Liver (tissue), 9 donors: Measurements from ENCODE around the gene MYL6B. TPM values are rescaled to one million over a fixed set of nuclear protein-coding genes. Genes with fewer than 3 reads are reported as not detected.

ENCODE experiments used
- DNase-seq: peaks from one replicate; pipeline ENCODE4 v3.0.0-alpha.2; 2017; ENCODE audit warnings: low spot score
- H3K27ac ChIP-seq, 2 donors: one replicate each; pipeline ENCODE4 v1.7.0; 2013; ENCODE audit warnings: inconsistent platforms in 2 of 2, low read length in 2 of 2, control low read depth in 1 of 2, low read depth in 1 of 2, mild to moderate bottlenecking in 1 of 2
- H3K27me3 ChIP-seq, 4 donors: one replicate each; pipeline versions ENCODE4 v1.6.1 to v1.7.0; 2013; ENCODE audit warnings: low read length in 3 of 4, inconsistent platforms in 1 of 4, mild to moderate bottlenecking in 1 of 4, moderate library complexity in 1 of 4; ENCODE audit not compliant: control insufficient read depth in 4 of 4, insufficient read depth in 4 of 4
- H3K36me3 ChIP-seq, 4 donors: one replicate each; pipeline versions ENCODE4 v1.6.1 to v1.7.0; 2013; ENCODE audit warnings: low read length in 3 of 4, mild to moderate bottlenecking in 3 of 4, low read depth in 1 of 4, moderate library complexity in 1 of 4; ENCODE audit not compliant: control insufficient read depth in 4 of 4, insufficient read depth in 3 of 4
- H3K4me1 ChIP-seq, 4 donors: one replicate each; pipeline versions ENCODE4 v1.6.1 to v1.7.0; 2013; ENCODE audit warnings: low read length in 3 of 4, mild to moderate bottlenecking in 3 of 4, moderate library complexity in 1 of 4; ENCODE audit not compliant: control insufficient read depth in 4 of 4, insufficient read depth in 4 of 4
- H3K4me3 ChIP-seq, 3 donors: one replicate each; pipeline versions ENCODE4 v1.6.1 to v1.7.0; 2013; ENCODE audit warnings: low read length in 3 of 3, control low read depth in 1 of 3, low read depth in 1 of 3, mild to moderate bottlenecking in 1 of 3
- H3K9ac ChIP-seq, 2 donors: one replicate each; pipeline ENCODE4 v1.7.0; 2013; ENCODE audit warnings: low read length in 2 of 2, mild to moderate bottlenecking in 2 of 2, moderate library complexity in 2 of 2, control low read depth in 1 of 2, low read depth in 1 of 2
- H3K9me3 ChIP-seq, 4 donors: one replicate each; pipeline versions ENCODE4 v1.6.1 to v1.7.0; 2013; ENCODE audit warnings: low read length in 3 of 4; ENCODE audit not compliant: control insufficient read depth in 4 of 4
- ATF3 ChIP-seq: IDR thresholded peaks from 2 replicates; pipeline ENCODE4 v1.6.1; 2016; ENCODE audit warnings: antibody characterized with exemption
- EGR1 ChIP-seq, 2 donors: IDR thresholded peaks; 2 replicates each; pipeline ENCODE4 v1.6.1; 2016 to 2018; ENCODE audit warnings: antibody characterized with exemption in 2 of 2, low read depth in 2 of 2
- FOXA1 ChIP-seq: IDR thresholded peaks from 2 replicates; pipeline ENCODE4 v1.6.1; 2016; ENCODE audit warnings: antibody characterized with exemption
- FOXA2 ChIP-seq: IDR thresholded peaks from 2 replicates; pipeline ENCODE4 v1.6.1; 2016; ENCODE audit warnings: antibody characterized with exemption
- GABPA ChIP-seq, 2 donors: IDR thresholded peaks in 1 of 2; conservative IDR thresholded peaks in 1 of 2; 2 replicates each; pipeline ENCODE4 v1.6.1; 2016; ENCODE audit warnings: antibody characterized with exemption in 2 of 2, mild to moderate bottlenecking in 1 of 2, moderate library complexity in 1 of 2
- HNF4A ChIP-seq, 2 donors: conservative IDR thresholded peaks; 2 replicates each; pipeline ENCODE4 v1.6.1; 2016; ENCODE audit warnings: antibody characterized with exemption in 2 of 2, mild to moderate bottlenecking in 2 of 2
- HNF4G ChIP-seq: IDR thresholded peaks from 2 replicates; pipeline ENCODE4 v1.6.1; 2016; ENCODE audit warnings: antibody characterized with exemption
- JUND ChIP-seq, 2 donors: IDR thresholded peaks; 2 replicates each; pipeline ENCODE4 v1.6.1; 2016; ENCODE audit warnings: antibody characterized with exemption in 2 of 2
- MAX ChIP-seq: IDR thresholded peaks from 2 replicates; pipeline ENCODE4 v1.6.1; 2016; ENCODE audit warnings: antibody characterized with exemption
- NR2F2 ChIP-seq: IDR thresholded peaks from 2 replicates; pipeline ENCODE4 v1.6.1; 2016; ENCODE audit warnings: antibody characterized with exemption
- RAD21 ChIP-seq, 2 donors: IDR thresholded peaks; 2 replicates each; pipeline ENCODE4 v1.6.1; 2016; ENCODE audit warnings: antibody characterized with exemption in 2 of 2, mild to moderate bottlenecking in 2 of 2
- REST ChIP-seq: IDR thresholded peaks from 2 replicates; pipeline ENCODE4 v1.6.1; 2016; ENCODE audit warnings: antibody characterized with exemption, mild to moderate bottlenecking
- RXRA ChIP-seq, 2 donors: IDR thresholded peaks; 2 replicates each; pipeline ENCODE4 v1.6.1; 2017 to 2018; ENCODE audit warnings: antibody characterized with exemption in 2 of 2, mild to moderate bottlenecking in 1 of 2
- SP1 ChIP-seq: IDR thresholded peaks from 2 replicates; pipeline ENCODE4 v1.6.1; 2018; ENCODE audit warnings: antibody characterized with exemption, mild to moderate bottlenecking
- TAF1 ChIP-seq: conservative IDR thresholded peaks from 2 replicates; pipeline ENCODE4 v1.6.1; 2016; ENCODE audit warnings: antibody characterized with exemption, mild to moderate bottlenecking
- YY1 ChIP-seq: IDR thresholded peaks from 2 replicates; pipeline ENCODE4 v1.6.1; 2016; ENCODE audit warnings: antibody characterized with exemption, mild to moderate bottlenecking
- ZBTB33 ChIP-seq: IDR thresholded peaks from 2 replicates; pipeline ENCODE4 v1.6.1; 2016; ENCODE audit warnings: antibody characterized with exemption
- WGBS: extraction: QIAGEN DNeasy Blood & Tissue Kit; methylation state at CpG from one replicate; pipeline ENCODE4 v1.1.7; 2013; 5-methylcytosine and 5-hydroxymethylcytosine counted together
- polyA plus RNA-seq, 2 donors: library from polyadenylated mRNA; stranded (reverse) in 1 of 2; unstranded in 1 of 2; fragments of 200-250 nt in 1 of 2; fragments of >200 nt in 1 of 2; fragmentation: Nextera tagmentation in 1 of 2; extraction: Ambion mirVana in 1 of 2; gene quantifications; one replicate each; pipeline versions ENCODE4 v1.2.1 to v1.2.3, GENCODE V29; 2013 to 2015
- total RNA-seq, 2 donors: library from RNA; depleted of rRNA; stranded (reverse); fragments of >200 nt; gene quantifications; one replicate each; pipeline ENCODE4 v1.2.3, GENCODE V29; 2014
- TF ChIP-seq, protein P1 (sequence below): fragments of 150-350 bp; IDR thresholded peaks from 2 replicates; pipeline ENCODE4 v1.5.1; 2017; ENCODE audit warnings: improper control_type of control experiment, low read depth, low read length; ENCODE audit not compliant: missing input control
- donor health status: healthy.
- donor health status: healthy.
- donor health status: healthy.
- donor health status: healthy.
- donor health status: healthy.

MYL6B gene
- total and polyA plus RNA-seq, 4 donors, result 3.7 to 14.2 (median 12.6) TPM

DNA sequence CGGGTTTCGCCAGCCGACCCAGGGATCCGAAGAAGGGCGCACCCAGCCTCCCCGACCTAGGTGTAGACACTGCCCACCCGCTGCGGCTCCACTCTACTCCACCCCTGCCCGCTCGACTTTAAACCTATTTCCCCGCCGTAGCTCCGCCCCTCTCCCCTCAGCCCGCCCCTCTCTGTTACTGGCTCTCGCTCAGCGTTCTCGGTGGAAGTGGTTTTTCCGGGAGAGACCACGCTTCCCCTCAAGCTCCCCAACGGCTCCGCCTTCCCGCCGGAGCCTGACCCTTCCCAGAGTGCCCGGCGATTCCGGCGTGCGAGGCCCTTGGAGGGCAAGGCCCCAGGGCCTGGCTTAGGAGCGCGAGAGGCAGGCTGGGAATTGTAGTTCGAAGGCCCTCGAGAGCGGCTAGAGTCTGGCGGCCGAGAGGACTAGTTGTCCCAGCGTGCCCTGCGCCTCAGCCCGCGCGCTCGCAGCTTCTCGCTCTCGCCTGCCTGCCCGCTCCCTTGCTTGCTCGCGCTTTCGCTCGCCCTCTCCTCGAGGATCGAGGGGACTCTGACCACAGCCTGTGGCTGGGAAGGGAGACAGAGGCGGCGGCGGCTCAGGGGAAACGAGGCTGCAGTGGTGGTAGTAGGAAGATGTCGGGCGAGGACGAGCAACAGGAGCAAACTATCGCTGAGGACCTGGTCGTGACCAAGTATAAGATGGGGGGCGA is 48.1 kb upstream of the MYL6B start, which contains the start of gene PA2G4:
Gene PA2G4, plus strand, starts transcription at position 451 of the 706 bp plus-strand sequence. Its CDS starts 179 bp downstream, at position 630.
- Histone ChIP-seq H3K4me3 (peak within 1 kb of the TSS; percentile 67 to 88 (median 81)), H3K4me1 (peaks cover 0 to 24% (median 13%) of the 10 kb centered on the region in 4 donors), H3K36me3 (peaks cover 17 to 46% (median 40%) of the 10 kb centered on the region in 4 donors), H3K9ac (peak within 1 kb of the TSS; percentile 71 to 91), H3K9me3 (no peaks in the 10 kb centered on the region), H3K27me3 (no peaks in the 10 kb centered on the region), H3K27ac (peak within 1 kb of the TSS; percentile 66 to 83)
- DNase-seq, result peak; percentile 94
- under 1% methylated on average over 60 of the region's 60 CpGs for WGBS
- TF ChIP-seq RXRA (IDR thresholded peaks at IDR 0.05) (peak; percentile 85 to 87), SP1 (peak; percentile 90), JUND (IDR thresholded peaks at IDR 0.05) (peak; percentile 36 to 53), GABPA (IDR thresholded peaks at IDR 0.05 in 1 of 2, conservative IDR thresholded peaks at IDR 0.05 in 1 of 2) (peak in 1 of 2 donors; percentile 91), HNF4A (conservative IDR thresholded peaks at IDR 0.05) (peak; percentile 56 to 62), HNF4G (no peak), RAD21 (IDR thresholded peaks at IDR 0.05) (peak; percentile 58 to 70), YY1 (peak; percentile 93), ZBTB33 (peak; percentile 98), FOXA2 (peak; percentile 48), REST (peak; percentile 88), ATF3 (no peak), EGR1 (IDR thresholded peaks at IDR 0.05; ENCODE audit: low read depth in 2 of 2) (peak; percentile 68 to 76), NR2F2 (peak; percentile 91), FOXA1 (peak; percentile 88), MAX (peak; percentile 99), TAF1 (peak; percentile 77)
- TF ChIP-seq, protein P1, sequence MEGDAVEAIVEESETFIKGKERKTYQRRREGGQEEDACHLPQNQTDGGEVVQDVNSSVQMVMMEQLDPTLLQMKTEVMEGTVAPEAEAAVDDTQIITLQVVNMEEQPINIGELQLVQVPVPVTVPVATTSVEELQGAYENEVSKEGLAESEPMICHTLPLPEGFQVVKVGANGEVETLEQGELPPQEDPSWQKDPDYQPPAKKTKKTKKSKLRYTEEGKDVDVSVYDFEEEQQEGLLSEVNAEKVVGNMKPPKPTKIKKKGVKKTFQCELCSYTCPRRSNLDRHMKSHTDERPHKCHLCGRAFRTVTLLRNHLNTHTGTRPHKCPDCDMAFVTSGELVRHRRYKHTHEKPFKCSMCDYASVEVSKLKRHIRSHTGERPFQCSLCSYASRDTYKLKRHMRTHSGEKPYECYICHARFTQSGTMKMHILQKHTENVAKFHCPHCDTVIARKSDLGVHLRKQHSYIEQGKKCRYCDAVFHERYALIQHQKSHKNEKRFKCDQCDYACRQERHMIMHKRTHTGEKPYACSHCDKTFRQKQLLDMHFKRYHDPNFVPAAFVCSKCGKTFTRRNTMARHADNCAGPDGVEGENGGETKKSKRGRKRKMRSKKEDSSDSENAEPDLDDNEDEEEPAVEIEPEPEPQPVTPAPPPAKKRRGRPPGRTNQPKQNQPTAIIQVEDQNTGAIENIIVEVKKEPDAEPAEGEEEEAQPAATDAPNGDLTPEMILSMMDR, result no peak
